Cardiac muscle cell (in vitro differentiated cells and primary cell): ENCODE data around the gene CACNB4. TPM values are rescaled to one million over a fixed set of nuclear protein-coding genes. Genes with fewer than 3 reads are reported as not detected.

Experiments
- DNase-seq, 2 donors: peaks; one replicate each; pipeline versions ENCODE4 v3.0.0 to v3.0.0-alpha.2; 2010 to 2017; ENCODE audit warnings: low read depth in 1 of 2, low spot score in 1 of 2
- H3K27ac ChIP-seq: fragments of 200-600 bp; sonication (generic); 2 replicates; pipeline ENCODE4 v1.5.1; 2016
- H3K27me3 ChIP-seq: fragments of 200-600 bp; sonication (generic); 2 replicates; pipeline ENCODE4 v1.6.0; 2016; ENCODE audit warnings: control low read depth
- H3K36me3 ChIP-seq: fragments of 200-600 bp; sonication (generic); 2 replicates; pipeline ENCODE4 v1.5.1; 2016; ENCODE audit warnings: control low read depth
- H3K4me1 ChIP-seq: fragments of 200-600 bp; sonication (generic); 2 replicates; pipeline ENCODE4 v1.8.1; 2017; ENCODE audit warnings: low read depth, mild to moderate bottlenecking, mixed run types
- H3K4me3 ChIP-seq: fragments of 200-600 bp; sonication (generic); 2 replicates; pipeline ENCODE4 v1.5.1; 2016; ENCODE audit warnings: mild to moderate bottlenecking
- H3K9me3 ChIP-seq: fragments of 200-600 bp; sonication (generic); 2 replicates; pipeline ENCODE4 v1.5.1; 2017; ENCODE audit warnings: low read depth, mild to moderate bottlenecking, control low read depth
- polyA plus RNA-seq: library from polyadenylated mRNA; unstranded; fragments of >200 nt; fragmentation: Nextera tagmentation; extraction: Ambion mirVana; gene quantifications from 2 replicates; pipeline ENCODE4 v1.2.1, GENCODE V29; 2016
- total RNA-seq: library from RNA; depleted of rRNA; stranded (reverse); fragments of >200 nt; gene quantifications from 2 replicates; pipeline ENCODE4 v1.2.3, GENCODE V29; 2016
- TF ChIP-seq, protein P1 (sequence below): IDR thresholded peaks from 2 replicates; pipeline ENCODE4 v1.5.1; 2012; ENCODE audit warnings: low read depth, mild to moderate bottlenecking, low read length

The CACNB4 gene
- total and polyA plus RNA-seq, 2 experiments from 2014 or later: 0.09 to 0.18 TPM

DNA sequence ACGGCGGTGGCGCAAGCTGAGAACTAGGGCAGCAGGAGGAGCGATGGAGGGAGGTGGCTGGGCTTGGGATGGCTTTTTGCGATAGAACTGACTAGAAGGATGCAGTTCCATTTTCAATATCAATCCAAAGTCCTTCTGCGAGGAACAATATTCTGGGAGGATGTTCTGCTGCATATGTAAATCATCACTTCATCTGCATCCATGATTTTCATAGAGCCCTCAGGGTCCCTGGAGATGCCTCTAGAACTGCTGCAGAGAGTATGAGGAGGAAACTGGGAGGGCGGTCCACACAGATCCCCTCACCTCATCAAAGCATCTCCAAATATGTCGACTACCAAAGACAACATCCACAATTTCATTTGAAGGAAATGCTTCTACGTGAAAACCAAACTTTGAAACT lies 20.8 kb downstream of the CACNB4 start:
- H3K36me3 ChIP-seq: no peaks in the 10 kb centered on the region
- no peak overlapping the region for H3K4me3 ChIP-seq
- H3K9me3 ChIP-seq: no peaks in the 10 kb centered on the region
- no peak overlapping the region for H3K27ac ChIP-seq
- TF ChIP-seq, protein P1, sequence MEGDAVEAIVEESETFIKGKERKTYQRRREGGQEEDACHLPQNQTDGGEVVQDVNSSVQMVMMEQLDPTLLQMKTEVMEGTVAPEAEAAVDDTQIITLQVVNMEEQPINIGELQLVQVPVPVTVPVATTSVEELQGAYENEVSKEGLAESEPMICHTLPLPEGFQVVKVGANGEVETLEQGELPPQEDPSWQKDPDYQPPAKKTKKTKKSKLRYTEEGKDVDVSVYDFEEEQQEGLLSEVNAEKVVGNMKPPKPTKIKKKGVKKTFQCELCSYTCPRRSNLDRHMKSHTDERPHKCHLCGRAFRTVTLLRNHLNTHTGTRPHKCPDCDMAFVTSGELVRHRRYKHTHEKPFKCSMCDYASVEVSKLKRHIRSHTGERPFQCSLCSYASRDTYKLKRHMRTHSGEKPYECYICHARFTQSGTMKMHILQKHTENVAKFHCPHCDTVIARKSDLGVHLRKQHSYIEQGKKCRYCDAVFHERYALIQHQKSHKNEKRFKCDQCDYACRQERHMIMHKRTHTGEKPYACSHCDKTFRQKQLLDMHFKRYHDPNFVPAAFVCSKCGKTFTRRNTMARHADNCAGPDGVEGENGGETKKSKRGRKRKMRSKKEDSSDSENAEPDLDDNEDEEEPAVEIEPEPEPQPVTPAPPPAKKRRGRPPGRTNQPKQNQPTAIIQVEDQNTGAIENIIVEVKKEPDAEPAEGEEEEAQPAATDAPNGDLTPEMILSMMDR: no peak
- no peaks in the 10 kb centered on the region for H3K4me1 ChIP-seq
- H3K27me3 ChIP-seq: no peaks in the 10 kb centered on the region
- DNase-seq: no peak

DNA sequence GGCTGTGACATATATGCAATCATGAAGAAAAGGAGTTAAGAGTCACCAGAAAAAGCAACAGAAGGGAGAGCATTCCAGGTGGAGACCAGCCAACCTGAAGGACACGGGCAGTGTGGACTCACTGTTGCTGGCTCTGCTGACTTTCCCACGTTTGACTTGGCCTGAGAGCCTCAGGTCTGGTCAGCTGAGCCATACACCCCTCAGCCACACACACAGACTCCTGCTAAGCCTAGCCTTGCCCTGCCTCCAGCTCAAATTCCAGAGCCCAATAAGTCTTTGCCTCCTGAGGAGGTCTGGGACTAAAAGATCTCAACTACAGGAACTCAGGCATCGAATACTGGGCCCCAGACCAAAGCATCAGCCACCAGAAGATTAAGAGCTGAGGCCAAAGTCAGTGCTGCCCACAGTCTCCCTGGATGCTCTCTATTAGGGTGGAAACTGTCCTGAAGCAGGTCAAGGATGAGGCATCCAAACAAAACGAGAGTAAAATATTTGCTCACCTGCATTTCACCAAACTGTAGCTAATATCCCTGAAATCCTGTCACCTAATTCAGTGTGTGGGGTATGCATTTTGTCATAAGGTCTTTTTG lies 23.3 kb downstream of the CACNB4 start:
- Histone ChIP-seq H3K9me3 (no peaks in the 10 kb centered on the region), H3K27ac (no peak overlapping the region), H3K36me3 (no peaks in the 10 kb centered on the region), H3K4me1 (no peaks in the 10 kb centered on the region), H3K4me3 (no peak overlapping the region), H3K27me3 (no peaks in the 10 kb centered on the region)
- no peak for DNase-seq
- TF ChIP-seq, protein P1: no peak

DNA sequence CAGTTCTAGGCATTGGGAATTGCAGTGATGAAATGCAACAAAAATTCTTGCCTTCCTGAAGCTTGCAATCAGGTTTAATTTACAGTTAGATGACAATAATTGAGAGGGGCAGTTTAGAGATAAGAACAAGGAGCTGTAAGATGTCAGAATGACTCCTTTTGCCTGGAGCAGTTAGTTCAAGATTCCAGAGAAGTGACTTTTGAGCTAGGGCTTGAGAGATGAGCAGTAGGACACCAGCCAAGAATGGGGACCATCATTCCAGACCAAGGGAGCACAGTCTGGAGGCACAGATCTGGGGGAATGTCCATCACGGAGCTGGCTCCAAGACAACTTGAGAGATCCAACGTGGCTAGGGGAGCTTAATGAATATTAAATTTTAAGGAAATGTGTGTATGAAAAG lies 26.8 kb downstream of the CACNB4 start:
- no peak overlapping the region for H3K27ac ChIP-seq
- no peaks in the 10 kb centered on the region for H3K36me3 ChIP-seq
- H3K4me1 ChIP-seq: no peaks in the 10 kb centered on the region
- DNase-seq: no peak
- TF ChIP-seq, protein P1: no peak
- no peak overlapping the region for H3K4me3 ChIP-seq
- no peaks in the 10 kb centered on the region for H3K27me3 ChIP-seq
- no peaks in the 10 kb centered on the region for H3K9me3 ChIP-seq

DNA sequence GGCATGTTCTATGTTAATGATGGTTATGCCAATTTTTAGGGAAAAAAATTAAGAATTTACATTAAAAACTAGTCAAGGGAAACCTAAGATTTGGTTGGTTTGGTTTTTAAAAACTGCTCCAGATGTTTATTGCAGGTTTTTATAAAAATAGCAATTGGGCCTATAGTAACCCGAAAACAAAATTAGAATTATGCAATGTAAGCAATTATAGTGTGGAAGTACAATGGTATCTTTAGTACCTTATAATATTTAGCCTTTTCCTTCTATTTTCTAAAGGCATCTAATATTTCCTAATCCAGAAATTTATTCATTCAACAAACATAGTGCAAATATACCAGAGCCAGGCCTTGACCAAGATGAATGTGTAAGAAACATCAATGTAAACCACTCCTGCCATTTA lies 27.3 kb downstream of the CACNB4 start:
- Histone ChIP-seq H3K27me3 (no peaks in the 10 kb centered on the region), H3K27ac (no peak overlapping the region), H3K4me1 (no peaks in the 10 kb centered on the region), H3K4me3 (no peak overlapping the region), H3K36me3 (no peaks in the 10 kb centered on the region), H3K9me3 (no peaks in the 10 kb centered on the region)
- TF ChIP-seq, protein P1: no peak
- DNase-seq: no peak

DNA sequence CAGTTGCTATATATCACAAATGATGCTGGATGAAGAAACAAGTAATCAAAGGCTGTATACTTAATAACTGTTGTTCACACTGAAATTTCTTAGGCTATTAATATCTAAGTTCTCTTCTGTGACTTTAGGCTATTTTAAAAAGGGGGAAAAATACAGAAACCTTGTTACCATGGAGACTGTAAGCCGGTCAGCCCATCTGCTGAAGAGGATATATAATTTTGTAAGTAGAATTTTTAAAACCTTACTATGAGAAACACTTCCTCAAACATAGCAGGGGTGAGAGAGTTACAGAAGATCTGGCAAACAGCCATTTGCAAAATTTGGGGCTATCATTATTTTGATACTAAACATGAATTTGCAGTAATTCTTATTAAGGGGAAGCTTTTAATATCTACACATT lies 27.8 kb downstream of the CACNB4 start:
- no peak overlapping the region for H3K27ac ChIP-seq
- no peaks in the 10 kb centered on the region for H3K4me1 ChIP-seq
- no peak overlapping the region for H3K4me3 ChIP-seq
- TF ChIP-seq, protein P1: no peak
- H3K9me3 ChIP-seq: no peaks in the 10 kb centered on the region
- H3K27me3 ChIP-seq: no peaks in the 10 kb centered on the region
- no peaks in the 10 kb centered on the region for H3K36me3 ChIP-seq
- DNase-seq: no peak
